Prostate gland (tissue), 2 donors: ENCODE results near the gene CRTC2.

Source experiments
- CTCF ChIP-seq, 4 experiments: fragments of 200-600 bp in 2 of 4; fragments of 450-650 bp in 2 of 4; sonication (generic) in 2 of 4; IDR thresholded peaks; 1 replicate in 3 of 4; 2 replicates in 1 of 4; pipeline ENCODE4 v1.5.1; 2016 to 2019; ENCODE audit warnings: antibody characterized with exemption in 4 of 4, mild to moderate bottlenecking in 2 of 4, moderate library complexity in 2 of 4
- POLR2AphosphoS5 ChIP-seq: sonication (generic); formaldehyde crosslinking; IDR thresholded peaks from one replicate; pipeline ENCODE4 v1.6.1; 2017; ENCODE audit warnings: antibody characterized with exemption

GRCh38 chr1:153899509-153899908, 58.9 kb downstream of the CRTC2 start:
- no peak for TF ChIP-seq CTCF (IDR thresholded peaks at IDR 0.05)
- no peak for TF ChIP-seq POLR2AphosphoS5
